Small intestine (tissue), 16 donors: Measurements from ENCODE around the gene SYT15. TPM values are rescaled to one million over a fixed set of nuclear protein-coding genes. Genes with fewer than 3 reads are reported as not detected.
"Not testable (repeated sequence)": the region's sequence is repeated elsewhere in the genome, so short reads cannot be mapped to it uniquely, and the experiment has no call there.

Experiments
- DNase-seq, 2 donors: peaks; one replicate each; pipeline versions ENCODE4 v3.0.0 to v3.0.0-alpha.2; 2013
- FAIRE-seq: peaks from 2 replicates; lab custom pipeline; 2012; peaks lifted over from hg19 to GRCh38; lab: Jason Lieb, UNC
- H3K27ac ChIP-seq, 3 donors: one replicate each; pipeline ENCODE4 v1.5.1; 2013; ENCODE audit warnings: low read length in 2 of 3, mild to moderate bottlenecking in 2 of 3, control low read depth in 1 of 3, inconsistent platforms in 1 of 3, low read depth in 1 of 3, moderate library complexity in 1 of 3
- H3K27me3 ChIP-seq, 3 donors: one replicate each; pipeline ENCODE4 v1.6.1; 2013; ENCODE audit warnings: low read length in 3 of 3, inconsistent platforms in 1 of 3; ENCODE audit not compliant: control insufficient read depth in 3 of 3, insufficient read depth in 3 of 3
- H3K36me3 ChIP-seq, 3 donors: one replicate each; pipeline ENCODE4 v1.6.1; 2013; ENCODE audit warnings: low read length in 3 of 3, inconsistent platforms in 1 of 3, low read depth in 1 of 3, mild to moderate bottlenecking in 1 of 3, moderate library complexity in 1 of 3; ENCODE audit not compliant: control insufficient read depth in 3 of 3, insufficient read depth in 2 of 3
- H3K4me1 ChIP-seq, 3 donors: one replicate each; pipeline ENCODE4 v1.6.1; 2013; ENCODE audit warnings: low read length in 2 of 3, inconsistent platforms in 1 of 3, low read depth in 1 of 3, mild to moderate bottlenecking in 1 of 3, moderate library complexity in 1 of 3; ENCODE audit not compliant: control insufficient read depth in 3 of 3, insufficient read depth in 2 of 3
- H3K4me3 ChIP-seq, 3 donors: one replicate each; pipeline ENCODE4 v1.5.1; 2013; ENCODE audit warnings: low read length in 3 of 3, control low read depth in 1 of 3, inconsistent platforms in 1 of 3, low read depth in 1 of 3, mild to moderate bottlenecking in 1 of 3, moderate library complexity in 1 of 3
- H3K9me3 ChIP-seq, 2 donors: one replicate each; pipeline ENCODE4 v1.6.1; 2013; ENCODE audit warnings: low read depth in 1 of 2, low read length in 1 of 2; ENCODE audit not compliant: control insufficient read depth in 2 of 2, insufficient read depth in 1 of 2
- WGBS, 3 donors: extraction: QIAGEN DNeasy Blood & Tissue Kit; methylation state at CpG; one replicate each; pipeline ENCODE4 v1.1.7; 2013; 5-methylcytosine and 5-hydroxymethylcytosine counted together
- long read RNA-seq, 10 donors: transcript quantifications; one replicate each; lab custom pipeline, GENCODE V29; 2026
- polyA plus RNA-seq, 4 donors: library from polyadenylated mRNA; stranded (reverse) in 3 of 4; unstranded in 1 of 4; fragments of 200-250 nt in 3 of 4; fragments of 120-200 nt in 1 of 4; gene quantifications; one replicate each; pipeline versions ENCODE4 v1.2.1 to v1.2.3, GENCODE V29; 2013
- donor health status: healthy with polysubstance abuse.
- donor health status: control.
- donor health status: control.
- donor health status: Bipolar disorder and iron deficiency.
- donor health status: healthy.

The SYT15 gene
- 1 to 10 TPM in 2 of 4 donors, under 1 TPM in 1, not detected in 1; 0.27 to 2.9 (median 1.7) TPM for polyA plus RNA-seq
- long read RNA-seq, donor 1: 0 reads
- long read RNA-seq, donor 2: 0 reads
- long read RNA-seq, donor 3: 0 reads
- long read RNA-seq, donor 4: 0 reads
- long read RNA-seq, donor 5: 0 reads
- long read RNA-seq, donor 6: 0 reads
- long read RNA-seq, donor 7: 0 reads
- long read RNA-seq, donor 8: 0 reads
- long read RNA-seq, donor 9: 0 reads
- long read RNA-seq, donor 10: 0 reads

DNA sequence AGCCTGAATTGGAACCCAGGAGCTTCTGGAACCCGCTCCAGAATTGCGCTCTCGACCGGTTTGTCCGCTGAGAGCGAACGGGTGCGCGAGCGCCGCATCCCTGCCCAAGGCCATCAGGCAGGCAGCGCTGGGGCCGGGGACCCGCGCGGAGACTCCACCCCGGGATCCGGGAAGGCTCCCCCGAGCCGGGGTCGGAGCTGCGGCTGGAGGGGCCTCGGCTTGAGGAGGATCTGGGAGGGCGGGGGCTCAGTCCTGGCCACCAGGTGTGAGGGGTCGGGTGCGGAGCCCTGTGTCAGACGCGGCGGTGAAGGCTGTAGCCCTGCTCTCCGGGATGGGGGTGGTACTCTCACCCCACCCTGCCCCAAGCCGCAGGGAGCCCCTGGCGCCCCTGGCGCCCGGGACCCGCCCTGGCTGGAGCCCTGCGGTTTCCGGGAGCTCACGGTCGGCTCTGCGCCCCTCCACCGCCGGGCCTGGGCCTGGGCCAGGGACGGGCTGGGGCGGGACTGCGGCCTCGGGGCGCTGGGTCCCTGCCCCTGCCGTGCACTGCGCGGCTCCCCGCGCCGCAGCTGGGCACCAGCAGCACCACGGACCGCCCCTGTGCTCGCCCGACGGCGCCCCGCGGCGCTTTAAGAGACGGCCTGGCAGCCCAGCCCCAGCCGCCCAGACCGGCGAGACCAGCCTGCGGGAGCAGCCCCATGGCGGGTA lies at the start of gene SYT15:
TSS of gene SYT15 (plus strand) at position 655 of the 705 bp plus-strand sequence. CDS start at position 696, 41 bp downstream.
- H3K4me1 ChIP-seq, DNase-seq, H3K9me3 ChIP-seq, H3K4me3 ChIP-seq, FAIRE-seq, H3K27ac ChIP-seq, H3K27me3 ChIP-seq, H3K36me3 ChIP-seq: not testable (repeated sequence)
- WGBS, 3 donors: 1 to 2% (median 1%) methylated on average over 19 to 49 of the region's 68 CpGs

DNA sequence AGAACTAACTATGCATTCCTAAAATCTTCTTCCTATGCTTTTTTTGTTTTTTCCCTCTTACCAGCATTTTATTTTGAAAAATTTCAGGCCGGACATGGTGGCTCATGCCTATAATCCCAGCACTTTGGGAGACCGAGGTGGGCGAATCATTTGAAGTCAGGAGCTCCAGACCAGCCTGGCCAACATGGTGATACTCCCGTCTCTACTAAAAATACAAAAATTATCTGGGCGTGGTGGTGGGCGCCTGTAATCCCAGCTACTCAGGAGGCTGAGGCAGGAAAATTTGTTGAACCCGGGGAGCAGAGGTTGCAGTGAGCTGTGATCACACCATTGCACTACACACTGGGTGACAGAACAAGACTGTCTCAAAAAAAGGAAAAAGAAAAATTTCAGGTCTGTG lies 49.2 kb upstream of the SYT15 start:
- H3K4me1 ChIP-seq, H3K27ac ChIP-seq, FAIRE-seq, DNase-seq, H3K27me3 ChIP-seq, H3K9me3 ChIP-seq, H3K36me3 ChIP-seq, H3K4me3 ChIP-seq: not testable (repeated sequence)
- WGBS, 3 donors: 85 to 88% (median 87%) methylated on average over 7 of the region's 7 CpGs

DNA sequence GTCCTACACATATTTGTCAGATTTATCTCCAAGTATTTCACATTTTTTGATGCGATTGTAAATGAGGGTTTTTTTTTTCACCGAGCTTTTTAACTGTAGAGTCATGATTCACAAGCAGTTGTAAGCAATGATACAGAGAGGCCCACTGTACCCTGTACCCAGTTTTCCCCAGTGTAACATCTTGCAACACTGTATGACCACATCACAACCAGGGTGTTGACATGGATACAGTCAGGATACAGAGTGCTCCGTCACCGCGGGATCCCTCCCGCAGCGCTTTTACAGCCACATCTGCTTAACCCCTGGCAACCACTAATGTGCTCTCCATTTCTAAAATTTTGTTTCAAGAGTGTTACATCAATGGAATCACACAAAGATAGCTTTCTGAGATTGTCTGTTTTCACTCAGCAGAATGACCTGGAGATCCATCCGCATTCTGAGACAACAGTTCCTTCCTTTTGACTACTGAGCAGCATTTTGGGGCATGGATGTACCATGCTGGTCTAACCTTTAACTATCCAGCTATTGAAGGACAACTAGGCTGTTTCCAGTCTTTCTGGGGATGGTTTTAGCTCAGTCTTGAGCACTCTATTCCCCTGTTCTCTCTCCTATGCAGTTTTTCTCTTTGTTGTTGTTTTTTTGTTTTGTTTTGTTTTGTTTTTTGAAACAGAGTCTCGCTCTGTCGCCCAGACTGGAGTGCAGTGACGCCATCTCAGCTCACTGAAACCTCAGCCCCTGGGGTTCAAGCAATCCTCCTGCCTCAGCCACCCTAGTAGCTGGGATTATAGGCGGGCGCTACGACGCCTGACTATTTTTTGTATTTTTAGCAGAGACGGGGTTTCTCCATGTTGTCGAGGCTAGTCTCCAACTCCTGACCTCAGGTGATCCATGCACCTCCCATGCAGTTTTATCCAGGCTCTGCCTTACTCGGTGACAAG lies 48.4 kb upstream of the SYT15 start:
- 86 to 93% (median 90%) methylated on average over 18 of the region's 18 CpGs for WGBS, 3 donors
- Histone ChIP-seq H3K9me3 (no peaks in the 10 kb centered on the region), H3K27me3 (no peaks in the 10 kb centered on the region), H3K27ac (no peak overlapping the region), H3K4me3 (no peak overlapping the region), H3K36me3 (no peaks in the 10 kb centered on the region), H3K4me1 (no peaks in the 10 kb centered on the region)
- FAIRE-seq (no peak), DNase-seq (peak in 1 of 2 donors; percentile 93)

DNA sequence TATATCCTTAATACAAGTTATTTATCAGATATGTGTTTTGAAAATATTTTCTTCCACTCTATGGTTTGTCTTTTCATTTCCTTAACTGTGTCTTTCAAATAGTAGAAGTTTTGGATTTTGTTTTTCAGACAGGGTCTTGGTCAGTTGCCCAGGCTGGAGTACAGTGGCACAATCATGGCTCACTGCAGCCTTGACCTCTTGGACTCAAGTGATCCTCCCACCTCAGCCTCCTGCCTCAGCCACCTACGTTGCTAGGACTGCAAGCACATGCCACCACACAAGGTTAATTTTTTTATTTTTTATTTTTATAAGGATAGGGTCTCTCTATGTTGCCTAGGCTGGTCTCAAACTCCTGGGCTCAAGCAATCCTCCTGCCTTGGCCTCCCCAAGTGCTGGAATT lies 46.7 kb upstream of the SYT15 start:
- H3K36me3 ChIP-seq, FAIRE-seq, DNase-seq, H3K27me3 ChIP-seq, H3K4me1 ChIP-seq, H3K4me3 ChIP-seq, H3K9me3 ChIP-seq, H3K27ac ChIP-seq: not testable (repeated sequence)
- WGBS, 3 donors: 43 to 67% (median 50%) methylated on average over 1 of the region's 1 CpG

DNA sequence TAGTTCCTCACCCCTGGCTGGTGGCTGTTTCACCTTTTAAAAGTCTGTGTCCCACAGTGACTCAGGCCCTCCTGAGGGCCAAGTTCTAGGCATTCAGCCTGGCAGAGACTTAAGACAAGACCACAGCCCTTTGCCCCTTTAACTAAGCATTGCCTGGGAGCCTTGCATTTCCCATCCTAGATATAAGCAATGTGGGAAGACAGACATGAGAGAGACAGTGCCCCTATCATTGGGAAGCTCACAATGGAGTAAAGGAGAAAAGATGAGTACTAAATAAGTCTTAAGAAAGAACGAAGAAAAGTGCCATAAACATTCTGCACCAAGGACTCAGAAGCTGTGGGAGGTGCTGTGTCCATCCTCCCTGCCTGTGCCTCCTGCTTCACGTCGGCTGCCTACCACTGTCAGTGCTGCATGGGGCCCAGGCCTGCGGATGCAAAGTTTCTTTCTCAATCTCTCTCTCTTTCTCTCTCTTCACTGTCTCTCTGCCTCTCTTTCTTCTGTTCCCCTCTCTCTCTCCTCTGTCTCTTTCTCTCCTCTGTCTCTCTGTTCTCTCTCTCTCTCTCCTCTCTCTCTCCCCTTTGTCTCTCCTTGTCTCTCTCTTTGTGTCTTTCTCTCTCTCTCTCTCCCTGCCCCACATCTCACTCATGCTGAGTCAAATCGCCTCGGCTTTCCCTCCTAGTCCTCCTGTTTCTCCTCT lies 44.0 kb upstream of the SYT15 start:
- DNase-seq: no peak
- Histone ChIP-seq H3K36me3 (no peaks in the 10 kb centered on the region), H3K4me3 (no peak overlapping the region), H3K27me3 (no peaks in the 10 kb centered on the region), H3K4me1 (peaks cover 0 to 5% (median 0%) of the 10 kb centered on the region in 3 donors), H3K27ac (no peak overlapping the region), H3K9me3 (no peaks in the 10 kb centered on the region)
- whole genome bisulfite sequencing, 3 donors: 83 to 85% (median 84%) methylated on average over 6 of the region's 6 CpGs
- no peak for FAIRE-seq

- 86 to 90% (median 88%) methylated on average over 6 of the region's 6 CpGs for WGBS, 3 donors
- peaks cover 0 to 3% (median 0%) of the 10 kb centered on the region in 3 donors for H3K27me3 ChIP-seq
- no peak overlapping the region for H3K27ac ChIP-seq
- H3K4me1 ChIP-seq: peaks cover 3 to 15% (median 4%) of the 10 kb centered on the region in 3 donors
- DNase-seq (no peak), FAIRE-seq (no peak)
- no peaks in the 10 kb centered on the region for H3K9me3 ChIP-seq
- H3K36me3 ChIP-seq: no peaks in the 10 kb centered on the region
- H3K4me3 ChIP-seq: no peak overlapping the region
Measured at GRCh38 chr10:46536171-46536570, 42.8 kb upstream of the SYT15 start.

- Histone ChIP-seq H3K9me3 (no peaks in the 10 kb centered on the region), H3K27ac (no peak overlapping the region), H3K36me3 (no peaks in the 10 kb centered on the region), H3K27me3 (peaks cover 0 to 3% (median 0%) of the 10 kb centered on the region in 3 donors), H3K4me1 (peaks cover 3 to 15% (median 4%) of the 10 kb centered on the region in 3 donors), H3K4me3 (no peak overlapping the region)
- 83 to 90% (median 87%) methylated on average over 5 of the region's 5 CpGs for WGBS, 3 donors
- FAIRE-seq (no peak), DNase-seq (no peak)
Measured at GRCh38 chr10:46536781-46537180, 42.1 kb upstream of the SYT15 start.
